HepG2 (cell line): ENCODE measurements around the gene ATG16L1. TPM values are rescaled to one million over a fixed set of nuclear protein-coding genes. Genes with fewer than 3 reads are reported as not detected.

Source experiments
- BCL3 ChIP-seq: sonication (generic); formaldehyde crosslinking; IDR thresholded peaks from 2 replicates; pipeline ENCODE4 v1.5.1; 2020; ENCODE audit warnings: mild to moderate bottlenecking, missing genetic modification reagents, moderate library complexity
- CBX1 ChIP-seq: IDR thresholded peaks from one replicate; pipeline ENCODE4 v1.6.1; 2016; ENCODE audit warnings: antibody characterized with exemption, low read depth
- CENPT ChIP-seq: sonication (generic); formaldehyde crosslinking; IDR thresholded peaks from 2 replicates; pipeline ENCODE4 v1.8.0; 2022; ENCODE audit warnings: low read depth, mild to moderate bottlenecking, moderate library complexity, missing genetic modification reagents
- HDAC1 ChIP-seq: sonication (generic); formaldehyde crosslinking; IDR thresholded peaks from 2 replicates; pipeline ENCODE4 v1.5.1; 2020; ENCODE audit warnings: mild to moderate bottlenecking, missing genetic modification reagents
- HOXA3 ChIP-seq: sonication (generic); formaldehyde crosslinking; IDR thresholded peaks from 2 replicates; pipeline ENCODE4 v1.5.0; 2020; ENCODE audit warnings: missing genetic modification reagents
- IKZF5 ChIP-seq: IDR thresholded peaks from 2 replicates; pipeline ENCODE4 v1.6.1; 2018; ENCODE audit warnings: missing genetic modification reagents, mild to moderate bottlenecking, missing compliant biosample characterization
- ONECUT2 ChIP-seq: sonication (generic); formaldehyde crosslinking; IDR thresholded peaks from 2 replicates; pipeline ENCODE4 v1.4.0; 2020; ENCODE audit warnings: missing genetic modification reagents
- PHF21A ChIP-seq: sonication (generic); formaldehyde crosslinking; IDR thresholded peaks from 2 replicates; pipeline ENCODE4 v1.5.0; 2020; ENCODE audit warnings: mild to moderate bottlenecking, missing genetic modification reagents
- TCF12 ChIP-seq, 2 experiments: fragments of 450-650 bp in 1 of 2; sonication (generic) in 1 of 2; formaldehyde crosslinking in 1 of 2; IDR thresholded peaks; 2 replicates each; pipeline versions ENCODE4 v1.6.1 to v1.8.0; 2017 to 2022; ENCODE audit warnings: antibody characterized with exemption in 1 of 2, mild to moderate bottlenecking in 1 of 2, missing genetic modification reagents in 1 of 2, moderate library complexity in 1 of 2
- THAP7 ChIP-seq: sonication (generic); formaldehyde crosslinking; IDR thresholded peaks from 2 replicates; pipeline ENCODE4 v1.8.1; 2023; ENCODE audit warnings: mild to moderate bottlenecking, missing genetic modification reagents
- THAP8 ChIP-seq: sonication (generic); formaldehyde crosslinking; IDR thresholded peaks from 2 replicates; pipeline ENCODE4 v1.5.1; 2020; ENCODE audit warnings: missing genetic modification reagents, mild to moderate bottlenecking, borderline replicate concordance
- THYN1 ChIP-seq: sonication (generic); formaldehyde crosslinking; IDR thresholded peaks from 2 replicates; pipeline ENCODE4 v1.8.1; 2023; ENCODE audit warnings: low read depth, mild to moderate bottlenecking, moderate library complexity, missing genetic modification reagents, borderline replicate concordance
- ZBTB7B ChIP-seq: sonication (generic); formaldehyde crosslinking; IDR thresholded peaks from 2 replicates; pipeline ENCODE4 v1.4.0; 2020; ENCODE audit warnings: missing genetic modification reagents
- ZFP90 ChIP-seq: sonication (generic); formaldehyde crosslinking; IDR thresholded peaks from 2 replicates; pipeline ENCODE4 v1.8.0; 2022; ENCODE audit warnings: missing genetic modification reagents, mild to moderate bottlenecking, inconsistent platforms, borderline replicate concordance
- ZNF326 ChIP-seq: sonication (generic); formaldehyde crosslinking; IDR thresholded peaks from 2 replicates; pipeline ENCODE4 v1.4.0; 2020; ENCODE audit warnings: missing genetic modification reagents, borderline replicate concordance
- ZNF564 ChIP-seq: sonication (generic); formaldehyde crosslinking; IDR thresholded peaks from 2 replicates; pipeline ENCODE4 v1.8.1; 2023; ENCODE audit warnings: mild to moderate bottlenecking, missing genetic modification reagents
- ZNF749 ChIP-seq: sonication (generic); formaldehyde crosslinking; IDR thresholded peaks from 2 replicates; pipeline ENCODE4 v1.8.0; 2022; ENCODE audit warnings: mild to moderate bottlenecking, missing genetic modification reagents, moderate library complexity, borderline replicate concordance
- ZNF879 ChIP-seq: sonication (generic); formaldehyde crosslinking; IDR thresholded peaks from 2 replicates; pipeline ENCODE4 v1.8.1; 2023; ENCODE audit warnings: missing genetic modification reagents
- ZSCAN21 ChIP-seq: sonication (generic); formaldehyde crosslinking; IDR thresholded peaks from 2 replicates; pipeline ENCODE4 v1.8.0; 2022; ENCODE audit warnings: mild to moderate bottlenecking, missing genetic modification reagents, moderate library complexity, borderline replicate concordance
- polyA plus RNA-seq, 8 experiments: library from polyadenylated mRNA; depleted of rRNA in 3 of 8; stranded (reverse) in 7 of 8; unstranded in 1 of 8; fragments of >200 nt; fragmentation: Illumina TruSeq in 4 of 8; extraction: Trizol in 4 of 8; gene quantifications; 2 replicates each; pipeline versions ENCODE4 v1.2.1 to v1.2.3, GENCODE V29; 2011 to 2016; ENCODE audit warnings: low read depth in 4 of 8, missing spikeins in 1 of 8, mixed read lengths in 1 of 8; ENCODE audit not compliant: insufficient read depth in 1 of 8
- total RNA-seq, 5 experiments: library from RNA; depleted of rRNA; stranded (reverse); fragments of >200 nt; fragmentation: Illumina TruSeq; extraction: Trizol; gene quantifications; 2 replicates each; pipeline ENCODE4 v1.2.3, GENCODE V29; 2016; ENCODE audit warnings: low read depth in 1 of 5
- TF ChIP-seq, protein P1 (sequence below): sonication (generic); formaldehyde crosslinking; IDR thresholded peaks from 2 replicates; pipeline ENCODE4 v1.5.0; 2020; ENCODE audit warnings: mild to moderate bottlenecking, missing genetic modification reagents, borderline replicate concordance

The ATG16L1 gene
- total and polyA plus RNA-seq, 2 of the 13 experiments (the other 11 are each of a cell fraction or from before 2014, with no cell fraction given): 26.0 to 51.7 TPM

GRCh38 chr2:233251306-233252116, at the start of gene ATG16L1 (continued):
- TF ChIP-seq THAP8 (peak; percentile 86; the same call in 1 of the 2 replicates), PHF21A (peak; percentile 74), ZSCAN21 (peak; percentile 70; the same call in 1 of the 2 replicates), ZNF749 (peak; percentile 92; the same call in 1 of the 2 replicates), HOXA3 (peak; percentile 99), ZNF879 (no peak), CBX1 (peak; percentile 98), IKZF5 (peak; percentile 99), THYN1 (CRISPR knock-in tag) (peak; percentile 77; the same call in 1 of the 2 replicates), HDAC1 (CRISPR knock-in tag) (peak; percentile 98), THAP7 (CRISPR knock-in tag) (no peak; the same call in 1 of the 2 replicates), CENPT (no peak), BCL3 (CRISPR knock-in tag) (peak; percentile 86), ZFP90 (peak; percentile 96), ZNF326 (CRISPR knock-in tag) (no peak), ZBTB7B (CRISPR knock-in tag) (peak; percentile 64), ONECUT2 (CRISPR knock-in tag) (no peak), ZNF564 (CRISPR knock-in tag) (peak; percentile 45; the same call in 1 of the 2 replicates), TCF12 (IDR thresholded peaks at IDR 0.05) (no peak), TCF12 (CRISPR knock-in tag; IDR thresholded peaks at IDR 0.05) (peak; percentile 81)
- TF ChIP-seq, protein P1, sequence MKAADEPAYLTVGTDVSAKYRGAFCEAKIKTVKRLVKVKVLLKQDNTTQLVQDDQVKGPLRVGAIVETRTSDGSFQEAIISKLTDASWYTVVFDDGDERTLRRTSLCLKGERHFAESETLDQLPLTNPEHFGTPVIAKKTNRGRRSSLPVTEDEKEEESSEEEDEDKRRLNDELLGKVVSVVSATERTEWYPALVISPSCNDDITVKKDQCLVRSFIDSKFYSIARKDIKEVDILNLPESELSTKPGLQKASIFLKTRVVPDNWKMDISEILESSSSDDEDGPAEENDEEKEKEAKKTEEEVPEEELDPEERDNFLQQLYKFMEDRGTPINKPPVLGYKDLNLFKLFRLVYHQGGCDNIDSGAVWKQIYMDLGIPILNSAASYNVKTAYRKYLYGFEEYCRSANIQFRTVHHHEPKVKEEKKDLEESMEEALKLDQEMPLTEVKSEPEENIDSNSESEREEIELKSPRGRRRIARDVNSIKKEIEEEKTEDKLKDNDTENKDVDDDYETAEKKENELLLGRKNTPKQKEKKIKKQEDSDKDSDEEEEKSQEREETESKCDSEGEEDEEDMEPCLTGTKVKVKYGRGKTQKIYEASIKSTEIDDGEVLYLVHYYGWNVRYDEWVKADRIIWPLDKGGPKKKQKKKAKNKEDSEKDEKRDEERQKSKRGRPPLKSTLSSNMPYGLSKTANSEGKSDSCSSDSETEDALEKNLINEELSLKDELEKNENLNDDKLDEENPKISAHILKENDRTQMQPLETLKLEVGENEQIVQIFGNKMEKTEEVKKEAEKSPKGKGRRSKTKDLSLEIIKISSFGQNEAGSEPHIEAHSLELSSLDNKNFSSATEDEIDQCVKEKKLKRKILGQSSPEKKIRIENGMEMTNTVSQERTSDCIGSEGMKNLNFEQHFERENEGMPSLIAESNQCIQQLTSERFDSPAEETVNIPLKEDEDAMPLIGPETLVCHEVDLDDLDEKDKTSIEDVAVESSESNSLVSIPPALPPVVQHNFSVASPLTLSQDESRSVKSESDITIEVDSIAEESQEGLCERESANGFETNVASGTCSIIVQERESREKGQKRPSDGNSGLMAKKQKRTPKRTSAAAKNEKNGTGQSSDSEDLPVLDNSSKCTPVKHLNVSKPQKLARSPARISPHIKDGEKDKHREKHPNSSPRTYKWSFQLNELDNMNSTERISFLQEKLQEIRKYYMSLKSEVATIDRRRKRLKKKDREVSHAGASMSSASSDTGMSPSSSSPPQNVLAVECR: peak; percentile 99
